HL-60 (cell line): ENCODE measurements around the gene ANKS1B.

Experiments
- DNase-seq, 2 experiments: peaks; one replicate each; pipeline ENCODE4 v3.0.0-alpha.2; 2010 to 2020; ENCODE audit warnings: low read depth in 1 of 2, low spot score in 1 of 2
- H3K27ac ChIP-seq: fragments of 250-450 bp; sonication (Bioruptor Pico); replicated peaks from 2 replicates; pipeline ENCODE4 v1.5.1; 2020; ENCODE audit warnings: mild to moderate bottlenecking, moderate library complexity
- H3K27me3 ChIP-seq: fragments of 250-450 bp; sonication (Bioruptor Pico); 2 replicates; pipeline ENCODE4 v1.5.1; 2021; ENCODE audit warnings: mild to moderate bottlenecking, moderate library complexity; ENCODE audit not compliant: insufficient read depth, poor library complexity, severe bottlenecking
- H3K4me3 ChIP-seq: replicated peaks from 2 replicates; pipeline ENCODE4 v1.5.1; 2011; ENCODE audit warnings: mild to moderate bottlenecking, control low read depth, low read length; ENCODE audit not compliant: insufficient read depth
- CTCF ChIP-seq: IDR thresholded peaks from one replicate; pipeline ENCODE4 v1.5.1; 2011; ENCODE audit warnings: low read length, control low read depth, inconsistent platforms; ENCODE audit not compliant: insufficient read depth
- GABPA ChIP-seq: IDR thresholded peaks from 2 replicates; pipeline ENCODE4 v1.6.1; 2012; ENCODE audit warnings: low read depth
- POLR2AphosphoS5 ChIP-seq: IDR thresholded peaks from 2 replicates; pipeline ENCODE4 v1.6.1; 2012; ENCODE audit warnings: low read depth
- SPI1 ChIP-seq: IDR thresholded peaks from 2 replicates; pipeline ENCODE4 v1.6.1; 2012; ENCODE audit warnings: low read depth, mild to moderate bottlenecking, borderline replicate concordance
- TF ChIP-seq, protein P1 (sequence below): IDR thresholded peaks from 2 replicates; pipeline ENCODE4 v1.6.1; 2012; ENCODE audit warnings: low read depth; ENCODE audit not compliant: insufficient replicate concordance

ANKS1B gene

GRCh38 chr12:99223579-99223978 is 761.2 kb downstream of the ANKS1B start:
- no peak for DNase-seq
- H3K27ac ChIP-seq: no peak overlapping the region
- TF ChIP-seq, protein P1, sequence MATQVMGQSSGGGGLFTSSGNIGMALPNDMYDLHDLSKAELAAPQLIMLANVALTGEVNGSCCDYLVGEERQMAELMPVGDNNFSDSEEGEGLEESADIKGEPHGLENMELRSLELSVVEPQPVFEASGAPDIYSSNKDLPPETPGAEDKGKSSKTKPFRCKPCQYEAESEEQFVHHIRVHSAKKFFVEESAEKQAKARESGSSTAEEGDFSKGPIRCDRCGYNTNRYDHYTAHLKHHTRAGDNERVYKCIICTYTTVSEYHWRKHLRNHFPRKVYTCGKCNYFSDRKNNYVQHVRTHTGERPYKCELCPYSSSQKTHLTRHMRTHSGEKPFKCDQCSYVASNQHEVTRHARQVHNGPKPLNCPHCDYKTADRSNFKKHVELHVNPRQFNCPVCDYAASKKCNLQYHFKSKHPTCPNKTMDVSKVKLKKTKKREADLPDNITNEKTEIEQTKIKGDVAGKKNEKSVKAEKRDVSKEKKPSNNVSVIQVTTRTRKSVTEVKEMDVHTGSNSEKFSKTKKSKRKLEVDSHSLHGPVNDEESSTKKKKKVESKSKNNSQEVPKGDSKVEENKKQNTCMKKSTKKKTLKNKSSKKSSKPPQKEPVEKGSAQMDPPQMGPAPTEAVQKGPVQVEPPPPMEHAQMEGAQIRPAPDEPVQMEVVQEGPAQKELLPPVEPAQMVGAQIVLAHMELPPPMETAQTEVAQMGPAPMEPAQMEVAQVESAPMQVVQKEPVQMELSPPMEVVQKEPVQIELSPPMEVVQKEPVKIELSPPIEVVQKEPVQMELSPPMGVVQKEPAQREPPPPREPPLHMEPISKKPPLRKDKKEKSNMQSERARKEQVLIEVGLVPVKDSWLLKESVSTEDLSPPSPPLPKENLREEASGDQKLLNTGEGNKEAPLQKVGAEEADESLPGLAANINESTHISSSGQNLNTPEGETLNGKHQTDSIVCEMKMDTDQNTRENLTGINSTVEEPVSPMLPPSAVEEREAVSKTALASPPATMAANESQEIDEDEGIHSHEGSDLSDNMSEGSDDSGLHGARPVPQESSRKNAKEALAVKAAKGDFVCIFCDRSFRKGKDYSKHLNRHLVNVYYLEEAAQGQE: no peak
- TF ChIP-seq CTCF (no peak), SPI1 (no peak), GABPA (no peak), POLR2AphosphoS5 (no peak)
- H3K27me3 ChIP-seq: no peaks in the 10 kb centered on the region
- H3K4me3 ChIP-seq: no peak overlapping the region

DNA sequence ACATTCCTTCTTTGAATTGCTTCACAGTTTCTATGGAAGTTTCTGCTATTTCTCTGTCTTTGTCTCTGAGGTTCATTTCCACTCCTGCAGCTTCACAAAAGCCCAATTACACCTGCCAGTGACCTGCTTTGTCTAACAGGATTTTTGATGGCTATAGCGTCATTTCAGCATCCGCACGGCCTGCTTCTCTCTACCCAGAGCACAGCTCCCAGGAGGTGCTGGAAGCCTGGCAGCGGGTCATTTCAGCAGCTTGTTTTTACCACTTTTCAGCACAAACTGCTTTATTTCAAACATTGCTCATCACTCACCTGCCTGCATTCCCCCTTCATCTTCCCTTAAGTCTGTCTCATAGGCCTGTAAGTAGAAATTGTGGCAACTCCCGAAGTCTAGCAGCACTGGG is 771.7 kb downstream of the ANKS1B start:
- no peak for TF ChIP-seq POLR2AphosphoS5
- TF ChIP-seq, protein P1: no peak
- TF ChIP-seq GABPA: no peak
- no peak for TF ChIP-seq SPI1
- TF ChIP-seq CTCF: no peak
- Histone ChIP-seq H3K4me3 (no peak overlapping the region), H3K27me3 (no peaks in the 10 kb centered on the region), H3K27ac (no peak overlapping the region)
- no peak for DNase-seq

GRCh38 chr12:99212275-99212674 is 772.5 kb downstream of the ANKS1B start:
- Histone ChIP-seq H3K4me3 (no peak overlapping the region), H3K27ac (no peak overlapping the region), H3K27me3 (no peaks in the 10 kb centered on the region)
- TF ChIP-seq GABPA (no peak), CTCF (no peak), POLR2AphosphoS5 (no peak), SPI1 (no peak)
- TF ChIP-seq, protein P1: no peak
- no peak for DNase-seq
